GM06990 (cell line): Measurements from ENCODE around the gene DGUOK.

Source experiments
- DNase-seq: peaks from one replicate; pipeline ENCODE4 v3.0.0-alpha.2; 2011; ENCODE audit not compliant: insufficient read length; ENCODE audit errors: extremely low read depth
- H3K27me3 ChIP-seq: replicated peaks from 2 replicates; pipeline ENCODE4 v1.6.0; 2011; ENCODE audit warnings: low read length; ENCODE audit not compliant: control insufficient read depth, insufficient read depth
- H3K36me3 ChIP-seq: 2 replicates; pipeline ENCODE4 v1.5.1; 2011; ENCODE audit warnings: low read length; ENCODE audit not compliant: control insufficient read depth, insufficient read depth
- H3K4me3 ChIP-seq: replicated peaks from 2 replicates; pipeline ENCODE4 v1.5.1; 2011; ENCODE audit warnings: low read depth, mild to moderate bottlenecking, control low read depth, low read length
- TF ChIP-seq, protein P1 (sequence below): IDR thresholded peaks from 2 replicates; pipeline ENCODE4 v1.5.1; 2011; ENCODE audit warnings: low read length, control low read depth, mild to moderate bottlenecking, inconsistent platforms; ENCODE audit not compliant: insufficient read depth, poor library complexity, severe bottlenecking

Gene DGUOK

DNA sequence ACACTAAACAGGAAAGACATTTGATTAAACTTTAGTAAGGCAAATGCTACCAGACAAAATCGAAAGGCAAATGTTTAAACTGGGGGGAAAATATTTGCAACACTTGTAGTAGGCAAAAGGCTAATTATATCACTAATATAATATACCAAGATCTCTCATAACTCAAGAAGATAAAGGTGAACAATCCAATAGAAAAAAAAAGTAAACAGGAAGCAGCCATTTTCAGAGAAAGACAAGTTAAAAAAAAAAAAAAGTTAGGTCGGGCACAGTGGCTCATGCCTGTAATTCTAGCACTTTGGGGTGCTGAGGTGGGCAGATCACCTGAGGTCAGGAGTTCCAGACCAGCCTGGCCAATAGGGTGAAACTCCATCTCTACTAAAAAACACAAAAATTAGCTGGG, 38.3 kb upstream of the DGUOK start:
- no peak for DNase-seq
- TF ChIP-seq, protein P1, sequence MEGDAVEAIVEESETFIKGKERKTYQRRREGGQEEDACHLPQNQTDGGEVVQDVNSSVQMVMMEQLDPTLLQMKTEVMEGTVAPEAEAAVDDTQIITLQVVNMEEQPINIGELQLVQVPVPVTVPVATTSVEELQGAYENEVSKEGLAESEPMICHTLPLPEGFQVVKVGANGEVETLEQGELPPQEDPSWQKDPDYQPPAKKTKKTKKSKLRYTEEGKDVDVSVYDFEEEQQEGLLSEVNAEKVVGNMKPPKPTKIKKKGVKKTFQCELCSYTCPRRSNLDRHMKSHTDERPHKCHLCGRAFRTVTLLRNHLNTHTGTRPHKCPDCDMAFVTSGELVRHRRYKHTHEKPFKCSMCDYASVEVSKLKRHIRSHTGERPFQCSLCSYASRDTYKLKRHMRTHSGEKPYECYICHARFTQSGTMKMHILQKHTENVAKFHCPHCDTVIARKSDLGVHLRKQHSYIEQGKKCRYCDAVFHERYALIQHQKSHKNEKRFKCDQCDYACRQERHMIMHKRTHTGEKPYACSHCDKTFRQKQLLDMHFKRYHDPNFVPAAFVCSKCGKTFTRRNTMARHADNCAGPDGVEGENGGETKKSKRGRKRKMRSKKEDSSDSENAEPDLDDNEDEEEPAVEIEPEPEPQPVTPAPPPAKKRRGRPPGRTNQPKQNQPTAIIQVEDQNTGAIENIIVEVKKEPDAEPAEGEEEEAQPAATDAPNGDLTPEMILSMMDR = no peak
- Histone ChIP-seq H3K36me3 (no peaks in the 10 kb centered on the region), H3K4me3 (no peak overlapping the region), H3K27me3 (no peaks in the 10 kb centered on the region)

DNA sequence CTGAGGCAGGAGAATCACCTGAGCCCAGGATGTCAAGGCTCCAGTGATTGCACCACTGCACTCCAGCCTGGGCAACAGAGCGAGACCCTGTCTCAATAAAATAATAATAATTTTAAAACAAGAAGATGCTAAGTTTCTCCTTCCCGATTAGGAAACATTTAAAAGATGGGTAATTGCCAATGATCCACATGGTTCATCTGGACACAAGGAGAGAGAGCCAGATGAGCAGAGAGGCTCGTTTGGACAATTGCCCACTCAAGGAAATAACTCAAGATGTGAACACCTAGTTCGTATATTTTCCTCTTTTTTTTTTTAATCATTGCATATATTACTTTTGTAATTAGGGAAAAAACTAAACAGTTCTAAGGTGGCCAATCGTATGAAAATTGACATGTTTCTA, 37.5 kb upstream of the DGUOK start:
- Histone ChIP-seq H3K27me3 (no peaks in the 10 kb centered on the region), H3K36me3 (no peaks in the 10 kb centered on the region), H3K4me3 (no peak overlapping the region)
- TF ChIP-seq, protein P1 = no peak
- no peak for DNase-seq

DNA sequence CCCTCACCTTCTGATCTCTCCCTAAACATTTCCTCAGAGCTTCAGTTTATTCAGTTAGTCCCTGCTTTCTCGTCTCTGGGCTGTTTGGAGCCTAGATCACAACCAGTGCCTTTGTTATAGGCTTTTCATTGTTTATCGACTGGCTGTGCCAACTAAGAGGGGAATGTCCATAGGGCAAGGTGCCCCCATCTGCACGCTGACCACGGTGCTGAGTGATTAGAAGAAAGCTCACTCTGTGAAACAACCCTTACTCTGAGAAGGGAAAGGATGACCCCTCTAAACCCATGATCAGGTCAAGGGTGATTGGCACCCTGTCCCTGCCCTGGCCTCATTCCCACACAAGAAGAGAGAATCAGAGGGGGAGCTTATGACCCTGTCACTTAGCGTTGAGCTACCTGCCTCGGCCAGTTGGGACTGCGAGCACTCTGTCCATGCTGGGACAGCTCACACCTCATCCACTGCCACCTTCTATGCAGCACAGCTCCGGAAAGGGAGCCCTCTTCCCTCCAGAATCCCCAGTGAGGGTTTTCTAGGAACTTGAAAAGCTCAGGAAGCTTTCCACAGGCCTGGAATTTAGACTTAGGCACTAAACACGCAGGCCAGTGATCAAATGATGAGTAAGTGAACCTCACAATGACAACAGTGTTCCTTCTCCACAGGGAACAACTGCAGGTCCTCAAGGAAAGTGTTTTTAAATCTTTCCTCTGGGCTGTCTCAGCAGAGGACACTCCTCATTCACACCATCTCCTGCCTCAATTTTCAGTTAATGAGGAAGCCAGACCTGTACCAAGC, 36.2 kb upstream of the DGUOK start:
- no peak overlapping the region for H3K4me3 ChIP-seq
- H3K27me3 ChIP-seq = no peaks in the 10 kb centered on the region
- TF ChIP-seq, protein P1 = no peak
- DNase-seq = no peak
- H3K36me3 ChIP-seq = no peaks in the 10 kb centered on the region

DNA sequence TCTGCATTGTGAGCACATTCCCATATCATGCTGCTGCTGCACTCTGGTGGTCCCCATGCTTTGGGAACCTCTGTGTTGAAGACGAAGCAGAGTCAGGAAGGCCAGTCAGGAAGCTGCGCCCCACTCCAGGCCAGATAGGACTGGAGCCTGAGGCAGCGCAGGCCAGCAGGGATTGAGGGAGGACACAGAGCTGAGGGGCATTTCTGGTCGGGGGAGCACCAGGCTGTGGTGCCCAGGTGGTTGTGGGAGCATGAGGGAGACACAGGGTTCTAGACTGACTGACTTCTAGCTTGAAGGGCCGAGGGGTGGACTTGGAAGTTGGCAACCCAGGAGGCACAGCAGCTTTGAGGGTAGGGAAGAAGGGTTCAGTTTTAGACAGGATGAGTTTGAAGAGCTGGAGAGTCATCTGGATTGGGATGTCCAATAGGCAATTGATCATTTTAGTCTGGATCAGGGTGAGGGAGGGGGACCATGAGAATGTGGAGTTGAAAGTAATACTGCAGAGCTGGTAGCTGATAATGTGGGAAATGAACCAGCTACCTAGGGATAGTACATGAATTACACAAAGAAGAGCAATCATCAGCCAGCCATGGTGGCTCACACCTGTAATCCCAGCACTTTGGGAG, 35.3 kb upstream of the DGUOK start:
- TF ChIP-seq, protein P1 = no peak
- no peak for DNase-seq
- no peak overlapping the region for H3K4me3 ChIP-seq
- no peaks in the 10 kb centered on the region for H3K36me3 ChIP-seq
- H3K27me3 ChIP-seq = no peaks in the 10 kb centered on the region

DNA sequence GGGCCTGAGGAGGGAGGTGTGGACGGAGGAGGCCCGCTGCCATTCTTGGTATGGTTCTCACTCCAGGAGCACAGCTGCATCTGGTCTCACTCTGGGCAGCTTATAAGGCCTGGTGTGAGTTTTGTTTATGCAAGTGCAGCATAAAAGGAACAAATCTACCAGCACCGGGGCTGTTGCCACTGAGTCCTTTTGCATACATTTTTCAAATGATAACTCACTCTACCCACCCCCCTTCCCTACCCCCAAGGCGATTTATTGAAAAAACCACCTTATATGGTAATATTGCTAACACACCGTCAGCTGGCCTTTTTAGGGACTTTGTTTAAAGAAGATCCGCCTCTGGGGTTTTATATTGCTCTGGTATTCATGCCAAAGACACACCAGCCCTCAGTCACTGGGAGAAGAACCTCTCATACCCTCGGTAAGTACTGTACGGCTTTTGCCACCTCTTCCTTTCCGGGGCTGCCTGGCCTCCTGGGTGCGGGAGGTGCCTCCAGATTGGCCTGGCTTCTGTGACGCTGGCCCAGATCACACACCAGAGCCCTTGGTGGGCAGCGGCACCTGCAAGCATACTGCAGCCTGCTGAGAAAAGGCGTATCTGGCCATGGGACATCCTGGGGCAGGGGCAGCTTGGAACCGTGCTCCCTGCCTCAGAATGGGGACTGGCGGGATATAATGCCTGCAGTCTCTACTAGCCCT, 33.9 kb upstream of the DGUOK start, which contains the start of gene ACTG2:
ACTG2 (plus strand) TSS at position 378 of the 699 bp plus-strand sequence. CDS start 8,304 bp downstream, outside the sequence.
- Histone ChIP-seq H3K4me3 (no peak within 1 kb of the TSS), H3K36me3 (no peaks in the 10 kb centered on the region), H3K27me3 (no peaks in the 10 kb centered on the region)
- DNase-seq = no peak
- TF ChIP-seq, protein P1 = no peak
